ENCODE results near the gene WWOX. TPM values are rescaled to one million over a fixed set of nuclear protein-coding genes. Genes with fewer than 3 reads are reported as not detected.

The WWOX gene
- total RNA-seq, 2 experiments from 2014 or later: 20.2 to 21.4 TPM

DNA sequence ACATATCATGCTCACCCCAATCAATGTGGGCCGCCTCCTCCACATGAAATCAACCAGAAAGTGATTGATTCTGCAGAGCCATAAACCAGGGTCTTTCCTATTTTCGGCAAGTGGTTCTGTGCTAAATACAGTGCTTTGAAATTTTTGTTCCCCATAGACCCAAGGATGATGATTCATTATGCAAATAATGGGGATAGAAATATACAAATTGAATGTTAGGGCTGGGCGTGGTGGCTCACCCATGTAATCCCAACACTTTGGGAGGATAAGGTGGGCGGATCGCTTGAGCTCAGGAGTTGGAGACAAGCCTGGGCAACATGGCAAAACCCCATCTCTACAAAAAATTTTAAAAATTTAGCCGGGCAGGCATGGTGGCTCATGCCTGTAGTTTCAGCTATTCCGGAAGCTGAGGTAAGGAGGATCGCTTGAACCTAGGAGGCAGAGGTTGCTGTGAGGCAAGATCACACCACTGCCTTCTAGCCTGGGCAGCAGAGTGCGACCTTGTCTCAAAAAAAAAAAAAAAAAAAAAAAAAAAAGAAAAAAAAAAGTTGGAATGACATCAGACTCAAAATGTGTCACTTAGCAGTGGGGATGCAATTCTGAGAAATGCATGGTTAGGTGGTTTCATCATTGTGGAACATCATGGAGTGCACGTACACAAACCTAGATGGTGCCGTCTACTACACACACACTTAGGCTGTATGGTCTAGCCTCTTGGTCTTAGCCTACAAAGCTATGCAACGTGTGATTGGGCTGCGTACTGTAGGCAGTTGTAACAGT, 919.4 kb downstream of the WWOX start:
- Mint-ChIP-seq H3K9me3 (no peaks in the 10 kb centered on the region), H3K36me3 (ENCODE audit: low read depth) (no peaks in the 10 kb centered on the region), H3K27me3 (ENCODE audit: low read depth) (no peaks in the 10 kb centered on the region), H3K4me1 (ENCODE audit: low read depth) (no peaks in the 10 kb centered on the region), H3K4me3 (no peak overlapping the region), H3K27ac (no peak overlapping the region)
- CTCF ChIA-PET: no interaction called here
- no peak for DNase-seq
- intact Hi-C loops (cut with micrococcal nuclease): no loop called here

DNA sequence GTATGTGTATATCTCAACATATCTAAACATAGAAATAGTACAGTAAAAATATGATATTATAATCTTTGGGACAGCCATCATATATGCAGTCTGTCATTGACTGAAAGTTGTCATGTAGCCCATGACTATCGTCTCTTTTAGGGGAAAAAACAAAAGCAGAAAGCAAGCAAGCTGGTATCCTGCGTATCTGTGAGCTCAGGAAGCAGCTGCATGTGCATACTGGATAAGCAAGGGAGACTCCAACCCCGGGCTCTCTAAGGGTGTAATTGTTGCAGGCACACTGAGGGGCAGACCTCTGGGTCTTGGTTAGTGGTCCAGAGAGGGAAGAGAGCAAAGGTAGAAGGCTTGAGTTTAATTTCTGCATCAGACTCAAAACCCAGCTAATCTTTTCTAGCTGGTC, 920.0 kb downstream of the WWOX start:
- H3K27ac Mint-ChIP-seq: no peak overlapping the region
- intact Hi-C loops (cut with micrococcal nuclease): no loop called here
- CTCF ChIA-PET: no interaction called here
- H3K4me3 Mint-ChIP-seq: no peak overlapping the region
- H3K36me3 Mint-ChIP-seq (ENCODE audit: low read depth): no peaks in the 10 kb centered on the region
- no peaks in the 10 kb centered on the region for H3K9me3 Mint-ChIP-seq
- DNase-seq: no peak
- no peaks in the 10 kb centered on the region for H3K4me1 Mint-ChIP-seq (ENCODE audit: low read depth)
- no peaks in the 10 kb centered on the region for H3K27me3 Mint-ChIP-seq (ENCODE audit: low read depth)

- Mint-ChIP-seq H3K27ac (no peak overlapping the region), H3K4me3 (no peak overlapping the region), H3K4me1 (ENCODE audit: low read depth) (no peaks in the 10 kb centered on the region), H3K27me3 (ENCODE audit: low read depth) (no peaks in the 10 kb centered on the region), H3K36me3 (ENCODE audit: low read depth) (no peaks in the 10 kb centered on the region), H3K9me3 (no peaks in the 10 kb centered on the region)
- intact Hi-C loops (cut with micrococcal nuclease): no loop called here
- CTCF ChIA-PET: interaction anchor here (0.6 kb wide), 1 partner anchor 630 kb away, joined by 4 read pairs; no protein-coding TSS in a partner anchor
- DNase-seq: no peak
Measured at GRCh38 chr16:79021991-79022630, 922.7 kb downstream of the WWOX start.

- Mint-ChIP-seq H3K4me3 (no peak overlapping the region), H3K36me3 (ENCODE audit: low read depth) (no peaks in the 10 kb centered on the region), H3K4me1 (ENCODE audit: low read depth) (no peaks in the 10 kb centered on the region), H3K9me3 (no peaks in the 10 kb centered on the region), H3K27ac (no peak overlapping the region), H3K27me3 (ENCODE audit: low read depth) (no peaks in the 10 kb centered on the region)
- DNase-seq: no peak
- CTCF ChIA-PET: no interaction called here
- intact Hi-C loops (cut with micrococcal nuclease): no loop called here
Measured at GRCh38 chr16:79026117-79026516, 926.7 kb downstream of the WWOX start.

DNA sequence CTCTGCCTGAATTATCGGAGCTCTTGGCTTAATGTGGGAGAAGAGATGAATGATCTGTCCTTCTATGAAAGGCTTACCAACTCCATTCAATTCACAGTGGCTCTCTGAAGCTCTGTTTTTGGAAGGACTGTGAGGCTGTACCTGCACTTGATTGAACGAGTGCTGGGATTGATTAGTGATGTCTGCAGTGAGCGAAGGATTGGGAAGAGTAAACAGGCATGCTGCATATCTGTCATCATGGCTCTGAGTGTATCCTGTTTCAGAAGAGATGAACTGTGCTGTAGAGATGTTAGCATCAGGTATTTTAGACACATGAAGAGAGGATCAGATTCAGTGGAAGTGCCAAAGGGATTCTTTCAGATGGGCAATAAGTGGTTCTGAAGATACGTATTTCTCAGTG, 937.1 kb downstream of the WWOX start:
- Mint-ChIP-seq H3K27ac (no peak overlapping the region), H3K4me3 (no peak overlapping the region), H3K36me3 (ENCODE audit: low read depth) (no peaks in the 10 kb centered on the region), H3K27me3 (ENCODE audit: low read depth) (no peaks in the 10 kb centered on the region), H3K9me3 (peaks cover 5% of the 10 kb centered on the region), H3K4me1 (ENCODE audit: low read depth) (peaks cover 2% of the 10 kb centered on the region)
- intact Hi-C loops (cut with micrococcal nuclease): no loop called here
- CTCF ChIA-PET: no interaction called here
- DNase-seq: no peak

DNA sequence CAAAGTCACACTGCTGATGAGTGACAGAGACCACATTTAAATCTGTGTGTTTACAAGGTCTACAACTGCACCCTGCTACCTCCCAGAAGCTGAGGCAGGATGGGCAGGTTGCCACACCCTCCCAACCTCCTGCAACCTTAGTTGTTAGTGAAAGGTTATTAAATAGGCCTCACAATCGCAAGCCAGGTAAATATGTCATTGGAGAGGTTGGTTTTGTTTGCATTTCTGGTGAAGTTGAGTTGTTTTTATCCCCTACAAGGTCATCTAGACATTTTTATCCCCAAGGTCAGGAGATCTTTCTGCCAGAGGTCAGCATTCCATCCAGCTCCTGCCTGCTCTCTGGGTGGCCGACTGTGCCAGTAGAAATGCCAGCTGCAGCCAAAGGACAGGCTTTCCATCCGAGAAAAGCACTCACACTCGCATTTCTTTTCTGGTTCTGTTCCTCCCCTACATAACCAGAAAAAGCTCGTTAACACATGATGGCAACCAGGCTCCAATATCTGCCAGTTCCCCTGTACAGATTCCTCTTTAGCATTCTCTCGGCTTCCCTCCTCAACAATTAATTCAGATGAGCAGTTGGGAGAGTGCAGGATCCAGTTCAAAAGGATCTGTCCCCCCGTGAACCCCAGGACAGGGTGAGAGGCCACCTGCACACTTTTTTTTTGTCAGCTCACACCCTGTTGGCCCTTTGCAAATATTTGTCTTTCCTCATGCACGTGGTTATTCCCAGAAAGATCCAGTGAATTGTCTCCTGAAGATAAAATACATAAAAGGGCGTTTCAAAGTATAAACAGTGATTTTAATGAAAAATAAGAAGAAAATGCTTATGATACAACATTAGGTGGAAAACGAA, 938.3 kb downstream of the WWOX start:
- no peak overlapping the region for H3K4me3 Mint-ChIP-seq
- no peaks in the 10 kb centered on the region for H3K36me3 Mint-ChIP-seq (ENCODE audit: low read depth)
- DNase-seq: no peak
- H3K9me3 Mint-ChIP-seq: peaks cover 4% of the 10 kb centered on the region
- peaks cover 9% of the 10 kb centered on the region for H3K4me1 Mint-ChIP-seq (ENCODE audit: low read depth)
- CTCF ChIA-PET: interaction anchor here (0.6 to 0.7 kb wide), 2 partner anchors 52 to 671 kb away, joined by 3 read pairs; no protein-coding TSS in a partner anchor
- H3K27ac Mint-ChIP-seq: no peak overlapping the region
- no peaks in the 10 kb centered on the region for H3K27me3 Mint-ChIP-seq (ENCODE audit: low read depth)
- intact Hi-C loops (cut with micrococcal nuclease): no loop called here

- H3K4me3 Mint-ChIP-seq: no peak overlapping the region
- H3K27me3 Mint-ChIP-seq (ENCODE audit: low read depth): no peaks in the 10 kb centered on the region
- H3K9me3 Mint-ChIP-seq: no peaks in the 10 kb centered on the region
- H3K4me1 Mint-ChIP-seq (ENCODE audit: low read depth): peaks cover 23% of the 10 kb centered on the region
- no peak for DNase-seq
- no peak overlapping the region for H3K27ac Mint-ChIP-seq
- CTCF ChIA-PET: no interaction called here
- intact Hi-C loops (cut with micrococcal nuclease): no loop called here
- H3K36me3 Mint-ChIP-seq (ENCODE audit: low read depth): no peaks in the 10 kb centered on the region
Measured at GRCh38 chr16:79041206-79041605, 941.8 kb downstream of the WWOX start.

DNA sequence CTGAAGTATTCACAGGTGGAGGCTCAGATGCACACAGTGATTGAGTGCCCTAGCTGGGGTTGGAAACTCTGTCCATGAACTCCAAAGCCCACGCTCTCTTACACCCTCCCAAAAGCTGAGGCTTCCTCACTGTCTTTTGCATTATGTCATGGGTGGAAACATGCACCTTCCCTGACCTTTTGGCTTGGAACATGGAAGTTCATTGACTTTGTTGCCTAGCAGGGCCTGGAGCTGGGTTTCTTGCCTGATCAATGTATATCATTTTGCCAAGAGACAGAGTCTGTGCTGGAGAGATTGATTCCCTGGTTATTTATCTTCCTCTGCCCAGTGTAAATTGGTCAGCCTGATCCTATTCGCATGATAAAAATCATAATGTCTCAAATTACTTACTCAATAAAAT, 942.7 kb downstream of the WWOX start:
- Mint-ChIP-seq H3K4me1 (ENCODE audit: low read depth) (peaks cover 23% of the 10 kb centered on the region), H3K36me3 (ENCODE audit: low read depth) (no peaks in the 10 kb centered on the region), H3K27ac (no peak overlapping the region), H3K9me3 (no peaks in the 10 kb centered on the region), H3K4me3 (no peak overlapping the region), H3K27me3 (ENCODE audit: low read depth) (no peaks in the 10 kb centered on the region)
- CTCF ChIA-PET: interaction anchor here (1.4 kb wide), 1 partner anchor 272 kb away, joined by 3 read pairs; no protein-coding TSS in a partner anchor
- no peak for DNase-seq
- intact Hi-C loops (cut with micrococcal nuclease): no loop called here

- no peak overlapping the region for H3K27ac Mint-ChIP-seq
- H3K9me3 Mint-ChIP-seq: no peaks in the 10 kb centered on the region
- intact Hi-C loops (cut with micrococcal nuclease): no loop called here
- CTCF ChIA-PET: interaction anchor here (1.4 kb wide), 1 partner anchor 273 kb away, joined by 3 read pairs; no protein-coding TSS in a partner anchor
- H3K27me3 Mint-ChIP-seq (ENCODE audit: low read depth): no peaks in the 10 kb centered on the region
- no peak overlapping the region for H3K4me3 Mint-ChIP-seq
- peak; percentile 73 for DNase-seq
- H3K4me1 Mint-ChIP-seq (ENCODE audit: low read depth): peaks cover 23% of the 10 kb centered on the region
- H3K36me3 Mint-ChIP-seq (ENCODE audit: low read depth): no peaks in the 10 kb centered on the region
Measured at GRCh38 chr16:79042886-79043285, 943.4 kb downstream of the WWOX start.

DNA sequence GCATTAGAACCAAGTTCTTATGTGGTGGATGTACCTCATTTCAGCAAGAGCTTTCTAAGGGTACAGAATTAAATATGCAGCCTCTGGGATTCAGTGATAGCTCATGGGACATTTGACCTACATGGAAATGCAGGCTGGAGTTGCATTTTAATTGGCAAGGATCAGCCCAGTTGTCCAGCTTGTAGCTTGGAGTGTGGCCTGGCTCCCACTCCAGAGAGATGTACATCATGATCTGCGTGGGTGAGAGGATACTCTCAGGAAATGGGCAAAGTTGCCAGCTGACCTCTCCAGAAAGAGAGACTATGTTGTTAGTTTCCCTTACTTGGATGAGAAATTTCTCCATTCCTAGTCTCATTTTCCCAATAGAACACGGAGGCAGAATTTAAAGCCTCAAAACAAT, 945.7 kb downstream of the WWOX start:
- Mint-ChIP-seq H3K27ac (no peak overlapping the region), H3K36me3 (ENCODE audit: low read depth) (no peaks in the 10 kb centered on the region), H3K9me3 (no peaks in the 10 kb centered on the region), H3K4me1 (ENCODE audit: low read depth) (peaks cover 21% of the 10 kb centered on the region), H3K27me3 (ENCODE audit: low read depth) (no peaks in the 10 kb centered on the region), H3K4me3 (no peak overlapping the region)
- no peak for DNase-seq
- intact Hi-C loops (cut with micrococcal nuclease): no loop called here
- CTCF ChIA-PET: interaction anchor here (0.6 kb wide), 1 partner anchor 273 kb away, joined by 3 read pairs; no protein-coding TSS in a partner anchor

- intact Hi-C loops (cut with micrococcal nuclease): loop anchor here (1.0 kb wide), 1 partner anchor 342 kb away; no protein-coding TSS in a partner anchor
- Mint-ChIP-seq H3K27me3 (ENCODE audit: low read depth) (no peaks in the 10 kb centered on the region), H3K27ac (no peak overlapping the region), H3K4me1 (ENCODE audit: low read depth) (peaks cover 19% of the 10 kb centered on the region), H3K9me3 (peaks cover 1% of the 10 kb centered on the region), H3K36me3 (ENCODE audit: low read depth) (no peaks in the 10 kb centered on the region), H3K4me3 (no peak overlapping the region)
- DNase-seq: peak; percentile 17
- CTCF ChIA-PET: no interaction called here
Measured at GRCh38 chr16:79047337-79047736, 947.9 kb downstream of the WWOX start.

- Mint-ChIP-seq H3K27me3 (ENCODE audit: low read depth) (no peaks in the 10 kb centered on the region), H3K27ac (no peak overlapping the region), H3K36me3 (ENCODE audit: low read depth) (no peaks in the 10 kb centered on the region), H3K9me3 (peaks cover 1% of the 10 kb centered on the region), H3K4me1 (ENCODE audit: low read depth) (peaks cover 1% of the 10 kb centered on the region), H3K4me3 (no peak overlapping the region)
- CTCF ChIA-PET: interaction anchor here (0.6 kb wide), 1 partner anchor 401 kb away, joined by 4 read pairs; no protein-coding TSS in a partner anchor
- DNase-seq: no peak
- intact Hi-C loops (cut with micrococcal nuclease): no loop called here
Measured at GRCh38 chr16:79049040-79049439, 949.6 kb downstream of the WWOX start.
